ENCODE results near the gene EPB41L4A. TPM values are rescaled to one million over a fixed set of nuclear protein-coding genes. Genes with fewer than 3 reads are reported as not detected.

The EPB41L4A gene
- total and polyA plus RNA-seq, 2 donors (not counting 1 experiment from before 2014, with no cell fraction given), result 0.23 to 0.50 TPM

DNA sequence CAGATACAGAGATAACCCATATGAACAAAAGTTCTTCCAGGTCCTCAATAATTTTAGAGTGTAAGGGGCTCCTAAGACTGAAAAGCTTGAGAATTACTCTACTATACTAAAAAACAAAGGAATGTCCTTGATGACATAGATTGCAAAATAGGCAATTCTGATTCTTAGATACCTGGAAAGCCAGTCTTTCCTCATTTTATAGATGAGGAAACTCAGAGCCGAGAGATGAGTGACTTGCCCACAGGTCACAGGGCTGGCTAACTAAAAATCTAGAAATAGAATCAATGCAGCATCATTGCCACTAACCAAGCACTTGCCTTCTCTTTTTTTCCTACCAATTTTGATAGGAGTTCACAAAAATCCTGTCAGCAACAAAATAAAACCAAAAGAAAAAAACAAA, 101.2 kb downstream of the EPB41L4A start:
- H3K9me3 ChIP-seq (ENCODE audit: control insufficient read depth, insufficient read depth, low read depth, low read length), result no peaks in the 10 kb centered on the region
- no peaks in the 10 kb centered on the region for H3K27me3 ChIP-seq (ENCODE audit: control insufficient read depth, insufficient read depth, low read length)
- H3K9ac ChIP-seq (ENCODE audit: insufficient read depth, low read length), result no peak overlapping the region
- H3K4me2 ChIP-seq (ENCODE audit: extremely low read depth, insufficient read depth, low read length), result no peak overlapping the region
- no peak for DNase-seq (ENCODE audit: low read depth in 2 of 2)
- H3K4me1 ChIP-seq (ENCODE audit: control insufficient read depth, extremely low read depth, insufficient read depth, low read length), result no peaks in the 10 kb centered on the region
- no peaks in the 10 kb centered on the region for H3K36me3 ChIP-seq (ENCODE audit: control insufficient read depth, insufficient read depth, low read length)
- H4K20me1 ChIP-seq (ENCODE audit: control insufficient read depth, extremely low read depth, insufficient read depth, low read length), result no peaks in the 10 kb centered on the region
- H3K4me3 ChIP-seq (replicated peaks in 1 of 4; ENCODE audit: control extremely low read depth in 1 of 4, insufficient read depth in 1 of 4, low read depth in 3 of 4, low read length in 4 of 4), result no peak overlapping the region
- no peaks in the 10 kb centered on the region for H3K79me2 ChIP-seq (ENCODE audit: control insufficient read depth, insufficient read depth, low read length)
- TF ChIP-seq EZH2 (IDR thresholded peaks at IDR 0.05; ENCODE audit: low read length, missing control alignments), result no peak
- TF ChIP-seq CTCF (conservative IDR thresholded peaks at IDR 0.05 in 1 of 2, IDR thresholded peaks at IDR 0.05 in 1 of 2; ENCODE audit: low read depth in 1 of 2, low read length in 2 of 2), result no peak
- no peak overlapping the region for H2AFZ ChIP-seq (ENCODE audit: low read length)
- H3K27ac ChIP-seq (ENCODE audit: insufficient read depth, low read length), result no peak overlapping the region

- no peaks in the 10 kb centered on the region for H3K36me3 ChIP-seq (ENCODE audit: control insufficient read depth, insufficient read depth, low read length)
- H4K20me1 ChIP-seq (ENCODE audit: control insufficient read depth, extremely low read depth, insufficient read depth, low read length), result no peaks in the 10 kb centered on the region
- H3K9me3 ChIP-seq (ENCODE audit: control insufficient read depth, insufficient read depth, low read depth, low read length), result no peaks in the 10 kb centered on the region
- no peak overlapping the region for H3K4me2 ChIP-seq (ENCODE audit: extremely low read depth, insufficient read depth, low read length)
- no peaks in the 10 kb centered on the region for H3K4me1 ChIP-seq (ENCODE audit: control insufficient read depth, extremely low read depth, insufficient read depth, low read length)
- no peak overlapping the region for H3K4me3 ChIP-seq (replicated peaks in 1 of 4; ENCODE audit: control extremely low read depth in 1 of 4, insufficient read depth in 1 of 4, low read depth in 3 of 4, low read length in 4 of 4)
- H3K27me3 ChIP-seq (ENCODE audit: control insufficient read depth, insufficient read depth, low read length), result no peaks in the 10 kb centered on the region
- TF ChIP-seq EZH2 (IDR thresholded peaks at IDR 0.05; ENCODE audit: low read length, missing control alignments) (no peak), CTCF (conservative IDR thresholded peaks at IDR 0.05 in 1 of 2, IDR thresholded peaks at IDR 0.05 in 1 of 2; ENCODE audit: low read depth in 1 of 2, low read length in 2 of 2) (no peak)
- H3K9ac ChIP-seq (ENCODE audit: insufficient read depth, low read length), result no peak overlapping the region
- no peak for DNase-seq (ENCODE audit: low read depth in 2 of 2)
- H3K79me2 ChIP-seq (ENCODE audit: control insufficient read depth, insufficient read depth, low read length), result no peaks in the 10 kb centered on the region
- no peak overlapping the region for H3K27ac ChIP-seq (ENCODE audit: insufficient read depth, low read length)
- H2AFZ ChIP-seq (ENCODE audit: low read length), result no peak overlapping the region
These were observed 102.3 kb downstream of the EPB41L4A start for GRCh38 chr5:112316731-112317130.

DNA sequence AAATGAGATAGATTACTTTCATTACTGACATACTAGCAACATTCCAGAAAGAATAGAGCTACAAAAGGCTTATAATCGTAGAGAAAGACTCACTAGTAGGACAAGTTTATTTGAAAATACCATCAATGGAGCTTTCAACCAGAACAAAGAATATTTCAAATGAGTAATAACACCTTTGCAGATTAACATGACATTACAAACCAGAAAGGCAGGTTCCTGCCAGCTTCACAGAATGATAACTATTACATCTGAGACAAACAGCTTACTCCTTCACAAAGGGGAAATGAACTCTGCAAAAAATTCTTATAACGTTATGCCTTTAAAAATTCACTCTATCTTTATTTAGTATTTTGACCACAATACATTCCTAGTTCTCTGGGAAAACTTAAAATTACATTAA, 103.1 kb downstream of the EPB41L4A start:
- Histone ChIP-seq H3K4me3 (replicated peaks in 1 of 4; ENCODE audit: control extremely low read depth in 1 of 4, insufficient read depth in 1 of 4, low read depth in 3 of 4, low read length in 4 of 4) (no peak overlapping the region), H3K36me3 (ENCODE audit: control insufficient read depth, insufficient read depth, low read length) (no peaks in the 10 kb centered on the region), H4K20me1 (ENCODE audit: control insufficient read depth, extremely low read depth, insufficient read depth, low read length) (no peaks in the 10 kb centered on the region), H3K4me2 (ENCODE audit: extremely low read depth, insufficient read depth, low read length) (no peak overlapping the region), H3K27ac (ENCODE audit: insufficient read depth, low read length) (no peak overlapping the region), H3K9ac (ENCODE audit: insufficient read depth, low read length) (no peak overlapping the region), H3K79me2 (ENCODE audit: control insufficient read depth, insufficient read depth, low read length) (no peaks in the 10 kb centered on the region), H3K27me3 (ENCODE audit: control insufficient read depth, insufficient read depth, low read length) (no peaks in the 10 kb centered on the region), H2AFZ (ENCODE audit: low read length) (no peak overlapping the region), H3K9me3 (ENCODE audit: control insufficient read depth, insufficient read depth, low read depth, low read length) (no peaks in the 10 kb centered on the region), H3K4me1 (ENCODE audit: control insufficient read depth, extremely low read depth, insufficient read depth, low read length) (no peaks in the 10 kb centered on the region)
- no peak for TF ChIP-seq EZH2 (IDR thresholded peaks at IDR 0.05; ENCODE audit: low read length, missing control alignments)
- no peak for TF ChIP-seq CTCF (conservative IDR thresholded peaks at IDR 0.05 in 1 of 2, IDR thresholded peaks at IDR 0.05 in 1 of 2; ENCODE audit: low read depth in 1 of 2, low read length in 2 of 2)
- DNase-seq (ENCODE audit: low read depth in 2 of 2), result no peak

Measured in fibroblast of lung (primary cell).